ENCODE measurements around the gene LSM10.

The LSM10 gene

GRCh38 chr1:36344395-36344680 is 53.4 kb downstream of the LSM10 start:
- H3K36me3 ChIP-seq (ENCODE audit: insufficient read depth, low read length): peaks cover 40% of the 10 kb centered on the region; the same call in 1 of the 2 replicates
- no peaks in the 10 kb centered on the region for H3F3A ChIP-seq (ENCODE audit: low read depth)
- H3K27me3 ChIP-seq (ENCODE audit: insufficient read depth, low read length, poor library complexity, severe bottlenecking): no peaks in the 10 kb centered on the region
- no peak overlapping the region for H3K9ac ChIP-seq (ENCODE audit: low read depth, low read length, poor library complexity, severe bottlenecking)
- H3K79me2 ChIP-seq (ENCODE audit: insufficient read depth, low read length): no peaks in the 10 kb centered on the region
- no peak overlapping the region for H3K4me3 ChIP-seq (ENCODE audit: low read length, poor library complexity, severe bottlenecking)
- H3K4me2 ChIP-seq (ENCODE audit: low read depth, low read length, poor library complexity, severe bottlenecking): no peak overlapping the region
- no peaks in the 10 kb centered on the region for H3K9me2 ChIP-seq (replicated peaks; ENCODE audit: low read depth, low read length)
- H2AFZ ChIP-seq (ENCODE audit: low read length): no peak overlapping the region
- TF ChIP-seq EZH2phosphoT487 (IDR thresholded peaks at IDR 0.05; ENCODE audit: borderline replicate concordance) (no peak), CTCF (conservative IDR thresholded peaks at IDR 0.05; ENCODE audit: low read length) (no peak)
- peaks cover under 1% of the 10 kb centered on the region for H3K4me1 ChIP-seq (ENCODE audit: insufficient read depth, low read length, poor library complexity, severe bottlenecking)
- no peaks in the 10 kb centered on the region for H3K9me3 ChIP-seq (ENCODE audit: insufficient read depth, low read depth, low read length)
- no peaks in the 10 kb centered on the region for H4K20me1 ChIP-seq (ENCODE audit: insufficient read depth, low read length, poor library complexity, severe bottlenecking)

- H3F3A ChIP-seq (ENCODE audit: low read depth): no peaks in the 10 kb centered on the region
- H3K4me3 ChIP-seq (ENCODE audit: low read length, poor library complexity, severe bottlenecking): no peak overlapping the region
- no peaks in the 10 kb centered on the region for H3K9me3 ChIP-seq (ENCODE audit: insufficient read depth, low read depth, low read length)
- H3K9ac ChIP-seq (ENCODE audit: low read depth, low read length, poor library complexity, severe bottlenecking): no peak overlapping the region
- TF ChIP-seq EZH2phosphoT487 (IDR thresholded peaks at IDR 0.05; ENCODE audit: borderline replicate concordance) (no peak), CTCF (conservative IDR thresholded peaks at IDR 0.05; ENCODE audit: low read length) (no peak)
- H3K27me3 ChIP-seq (ENCODE audit: insufficient read depth, low read length, poor library complexity, severe bottlenecking): no peaks in the 10 kb centered on the region
- H2AFZ ChIP-seq (ENCODE audit: low read length): no peak overlapping the region
- peaks cover 37% of the 10 kb centered on the region; the same call in 1 of the 2 replicates for H3K36me3 ChIP-seq (ENCODE audit: insufficient read depth, low read length)
- H3K9me2 ChIP-seq (replicated peaks; ENCODE audit: low read depth, low read length): no peaks in the 10 kb centered on the region
- no peaks in the 10 kb centered on the region for H4K20me1 ChIP-seq (ENCODE audit: insufficient read depth, low read length, poor library complexity, severe bottlenecking)
- no peaks in the 10 kb centered on the region for H3K79me2 ChIP-seq (ENCODE audit: insufficient read depth, low read length)
- peaks cover 6% of the 10 kb centered on the region for H3K4me1 ChIP-seq (ENCODE audit: insufficient read depth, low read length, poor library complexity, severe bottlenecking)
- H3K4me2 ChIP-seq (ENCODE audit: low read depth, low read length, poor library complexity, severe bottlenecking): no peak overlapping the region
These were observed 53.9 kb downstream of the LSM10 start for GRCh38 chr1:36343651-36344394.

Measured in Loucy (cell line).